Measurements from ENCODE around the gene SPG7.

DNA sequence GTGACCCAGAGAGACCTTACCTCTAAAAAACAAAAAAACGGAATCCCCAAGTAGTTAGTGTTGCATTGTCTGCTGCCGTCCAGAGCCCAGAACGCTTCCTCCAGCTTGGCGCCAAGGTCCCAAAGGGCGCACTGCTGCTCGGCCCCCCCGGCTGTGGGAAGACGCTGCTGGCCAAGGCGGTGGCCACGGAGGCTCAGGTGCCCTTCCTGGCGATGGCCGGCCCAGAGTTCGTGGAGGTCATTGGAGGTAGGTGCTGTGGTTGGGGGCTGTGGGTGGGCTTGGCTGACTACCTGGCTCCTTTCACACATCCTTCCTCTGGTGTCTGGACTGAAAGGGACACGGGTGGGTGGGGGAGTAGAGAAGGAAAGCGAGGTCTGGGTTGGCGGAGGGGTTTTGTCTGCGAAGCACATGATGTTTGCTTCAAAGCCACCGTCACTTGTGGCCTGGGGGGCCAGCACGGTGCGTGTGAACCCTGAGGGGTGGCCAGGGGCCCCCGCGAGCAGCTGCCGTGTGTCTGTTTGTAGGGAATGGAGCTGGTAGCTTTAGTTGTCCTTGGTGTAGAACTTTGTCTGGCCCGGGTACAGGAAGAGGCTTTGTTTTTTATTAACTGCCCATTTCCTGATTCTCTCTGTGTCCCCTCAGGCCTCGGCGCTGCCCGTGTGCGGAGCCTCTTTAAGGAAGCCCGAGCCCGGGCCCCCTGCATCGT lies 23.8 kb downstream of the SPG7 start:
- TF ChIP-seq RAD21 (IDR thresholded peaks at IDR 0.05) (no peak), TAF1 (conservative IDR thresholded peaks at IDR 0.05) (no peak), JUND (IDR thresholded peaks at IDR 0.05) (no peak), EGR1 (IDR thresholded peaks at IDR 0.05; ENCODE audit: low read depth in 2 of 2) (no peak), YY1 (IDR thresholded peaks at IDR 0.05) (no peak), NR2F2 (IDR thresholded peaks at IDR 0.05) (no peak), SP1 (IDR thresholded peaks at IDR 0.05) (no peak), FOXA1 (IDR thresholded peaks at IDR 0.05) (no peak), RXRA (IDR thresholded peaks at IDR 0.05) (no peak)
- TF ChIP-seq, protein P1, sequence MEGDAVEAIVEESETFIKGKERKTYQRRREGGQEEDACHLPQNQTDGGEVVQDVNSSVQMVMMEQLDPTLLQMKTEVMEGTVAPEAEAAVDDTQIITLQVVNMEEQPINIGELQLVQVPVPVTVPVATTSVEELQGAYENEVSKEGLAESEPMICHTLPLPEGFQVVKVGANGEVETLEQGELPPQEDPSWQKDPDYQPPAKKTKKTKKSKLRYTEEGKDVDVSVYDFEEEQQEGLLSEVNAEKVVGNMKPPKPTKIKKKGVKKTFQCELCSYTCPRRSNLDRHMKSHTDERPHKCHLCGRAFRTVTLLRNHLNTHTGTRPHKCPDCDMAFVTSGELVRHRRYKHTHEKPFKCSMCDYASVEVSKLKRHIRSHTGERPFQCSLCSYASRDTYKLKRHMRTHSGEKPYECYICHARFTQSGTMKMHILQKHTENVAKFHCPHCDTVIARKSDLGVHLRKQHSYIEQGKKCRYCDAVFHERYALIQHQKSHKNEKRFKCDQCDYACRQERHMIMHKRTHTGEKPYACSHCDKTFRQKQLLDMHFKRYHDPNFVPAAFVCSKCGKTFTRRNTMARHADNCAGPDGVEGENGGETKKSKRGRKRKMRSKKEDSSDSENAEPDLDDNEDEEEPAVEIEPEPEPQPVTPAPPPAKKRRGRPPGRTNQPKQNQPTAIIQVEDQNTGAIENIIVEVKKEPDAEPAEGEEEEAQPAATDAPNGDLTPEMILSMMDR (IDR thresholded peaks at IDR 0.05; ENCODE audit: low read depth, low read length, missing input control), result no peak
- TF ChIP-seq, protein P2, sequence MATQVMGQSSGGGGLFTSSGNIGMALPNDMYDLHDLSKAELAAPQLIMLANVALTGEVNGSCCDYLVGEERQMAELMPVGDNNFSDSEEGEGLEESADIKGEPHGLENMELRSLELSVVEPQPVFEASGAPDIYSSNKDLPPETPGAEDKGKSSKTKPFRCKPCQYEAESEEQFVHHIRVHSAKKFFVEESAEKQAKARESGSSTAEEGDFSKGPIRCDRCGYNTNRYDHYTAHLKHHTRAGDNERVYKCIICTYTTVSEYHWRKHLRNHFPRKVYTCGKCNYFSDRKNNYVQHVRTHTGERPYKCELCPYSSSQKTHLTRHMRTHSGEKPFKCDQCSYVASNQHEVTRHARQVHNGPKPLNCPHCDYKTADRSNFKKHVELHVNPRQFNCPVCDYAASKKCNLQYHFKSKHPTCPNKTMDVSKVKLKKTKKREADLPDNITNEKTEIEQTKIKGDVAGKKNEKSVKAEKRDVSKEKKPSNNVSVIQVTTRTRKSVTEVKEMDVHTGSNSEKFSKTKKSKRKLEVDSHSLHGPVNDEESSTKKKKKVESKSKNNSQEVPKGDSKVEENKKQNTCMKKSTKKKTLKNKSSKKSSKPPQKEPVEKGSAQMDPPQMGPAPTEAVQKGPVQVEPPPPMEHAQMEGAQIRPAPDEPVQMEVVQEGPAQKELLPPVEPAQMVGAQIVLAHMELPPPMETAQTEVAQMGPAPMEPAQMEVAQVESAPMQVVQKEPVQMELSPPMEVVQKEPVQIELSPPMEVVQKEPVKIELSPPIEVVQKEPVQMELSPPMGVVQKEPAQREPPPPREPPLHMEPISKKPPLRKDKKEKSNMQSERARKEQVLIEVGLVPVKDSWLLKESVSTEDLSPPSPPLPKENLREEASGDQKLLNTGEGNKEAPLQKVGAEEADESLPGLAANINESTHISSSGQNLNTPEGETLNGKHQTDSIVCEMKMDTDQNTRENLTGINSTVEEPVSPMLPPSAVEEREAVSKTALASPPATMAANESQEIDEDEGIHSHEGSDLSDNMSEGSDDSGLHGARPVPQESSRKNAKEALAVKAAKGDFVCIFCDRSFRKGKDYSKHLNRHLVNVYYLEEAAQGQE (IDR thresholded peaks at IDR 0.05), result no peak
- TF ChIP-seq, protein P3, sequence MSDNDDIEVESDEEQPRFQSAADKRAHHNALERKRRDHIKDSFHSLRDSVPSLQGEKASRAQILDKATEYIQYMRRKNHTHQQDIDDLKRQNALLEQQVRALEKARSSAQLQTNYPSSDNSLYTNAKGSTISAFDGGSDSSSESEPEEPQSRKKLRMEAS (IDR thresholded peaks at IDR 0.05), result no peak
- TF ChIP-seq, protein P4, sequence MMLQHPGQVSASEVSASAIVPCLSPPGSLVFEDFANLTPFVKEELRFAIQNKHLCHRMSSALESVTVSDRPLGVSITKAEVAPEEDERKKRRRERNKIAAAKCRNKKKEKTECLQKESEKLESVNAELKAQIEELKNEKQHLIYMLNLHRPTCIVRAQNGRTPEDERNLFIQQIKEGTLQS (IDR thresholded peaks at IDR 0.05), result no peak
